LHCN-M2 (cell line): ENCODE measurements around the gene UBA7. TPM values are rescaled to one million over a fixed set of nuclear protein-coding genes. Genes with fewer than 3 reads are reported as not detected.
A peak's percentile ranks its signal among the peaks of the same experiment; 100 is the strongest.

Experiments
- DNase-seq: peaks from one replicate; pipeline ENCODE4 v3.0.0-alpha.2; 2012; ENCODE audit warnings: low read depth
- total RNA-seq: library from RNA; depleted of rRNA; stranded (reverse); fragments of >200 nt; gene quantifications from 2 replicates; pipeline ENCODE4 v1.2.3, GENCODE V29; 2014

UBA7 gene
- total RNA-seq, 1 experiment from 2014 or later = 26.2 TPM

- DNase-seq = peak; percentile 78
These were observed 8.4 kb downstream of the UBA7 start for GRCh38 chr3:49805367-49805782.

GRCh38 chr3:49804141-49805041, 9.4 kb downstream of the UBA7 start:
- no peak for DNase-seq

- no peak for DNase-seq
These were observed 10.2 kb downstream of the UBA7 start for GRCh38 chr3:49803465-49804140.

- peak; percentile 73 for DNase-seq
These were observed 10.9 kb downstream of the UBA7 start, which contains the start of gene INKA1 for GRCh38 chr3:49802719-49803464. TSS of gene INKA1 (plus strand) at chr3:49803261. CDS start at chr3:49803393, 132 bp downstream.

- DNase-seq = no peak
These were observed 12.6 kb downstream of the UBA7 start for GRCh38 chr3:49801160-49801559.

- peak; percentile 82 for DNase-seq
These were observed 14.0 kb downstream of the UBA7 start, which contains the start of gene CDHR4 for GRCh38 chr3:49799761-49800160. TSS of gene CDHR4 (minus strand) at chr3:49799873. CDS start at chr3:49799812, 61 bp downstream.

GRCh38 chr3:49799105-49799504, 14.6 kb downstream of the UBA7 start:
- no peak for DNase-seq

GRCh38 chr3:49794926-49795905, 18.5 kb downstream of the UBA7 start:
- no peak for DNase-seq

- no peak for DNase-seq
These were observed 19.3 kb downstream of the UBA7 start for GRCh38 chr3:49794431-49794830.

GRCh38 chr3:49793486-49794085, 20.2 kb downstream of the UBA7 start:
- no peak for DNase-seq

GRCh38 chr3:49792371-49793150, 21.2 kb downstream of the UBA7 start:
- DNase-seq = no peak

GRCh38 chr3:49791571-49791970, 22.2 kb downstream of the UBA7 start:
- no peak for DNase-seq

- no peak for DNase-seq
These were observed 22.9 kb downstream of the UBA7 start for GRCh38 chr3:49790626-49791411.

- no peak for DNase-seq
These were observed 25.7 kb downstream of the UBA7 start for GRCh38 chr3:49788056-49788455.

GRCh38 chr3:49787536-49787935, 26.2 kb downstream of the UBA7 start:
- DNase-seq = no peak

GRCh38 chr3:49787182-49787464, 26.6 kb downstream of the UBA7 start:
- DNase-seq = no peak

GRCh38 chr3:49786357-49787181, 27.2 kb downstream of the UBA7 start, which contains the start of gene IP6K1:
TSS of gene IP6K1 (minus strand) at chr3:49786542. CDS start at chr3:49748040, 38,502 bp downstream.
- DNase-seq = peak; percentile 100
